WTC11 (cell line): ENCODE measurements around the gene ADPRS.

Experiments
- ATF1 ChIP-seq: sonication (generic); formaldehyde crosslinking; IDR thresholded peaks from 2 replicates; pipeline ENCODE4 v1.8.1; 2023; ENCODE audit warnings: mild to moderate bottlenecking, moderate library complexity, missing genetic modification reagents
- CREB1 ChIP-seq: sonication (generic); formaldehyde crosslinking; IDR thresholded peaks from 2 replicates; pipeline ENCODE4 v1.8.0; 2023; ENCODE audit warnings: mild to moderate bottlenecking, missing genetic modification reagents
- KAT7 ChIP-seq: sonication (generic); formaldehyde crosslinking; IDR thresholded peaks from 2 replicates; pipeline ENCODE4 v1.8.1; 2023; ENCODE audit warnings: missing genetic modification reagents, mild to moderate bottlenecking, borderline replicate concordance
- TCF7 ChIP-seq: sonication (generic); formaldehyde crosslinking; IDR thresholded peaks from 2 replicates; pipeline ENCODE4 v1.8.0; 2022; ENCODE audit warnings: mild to moderate bottlenecking, low read depth, missing genetic modification reagents, moderate library complexity
- TEAD4 ChIP-seq: sonication (generic); formaldehyde crosslinking; IDR thresholded peaks from 2 replicates; pipeline ENCODE4 v1.8.0; 2022; ENCODE audit warnings: mild to moderate bottlenecking, missing genetic modification reagents
- ZNF121 ChIP-seq: sonication (generic); formaldehyde crosslinking; IDR thresholded peaks from 2 replicates; pipeline ENCODE4 v1.8.0; 2023; ENCODE audit warnings: missing genetic modification reagents
- TF ChIP-seq, protein P1 (sequence below): fragments of 200-600 bp; IDR thresholded peaks from 2 replicates; pipeline ENCODE4 v1.8.0; 2022; ENCODE audit warnings: antibody characterized with exemption
- TF ChIP-seq, protein P2 (sequence below): sonication (generic); formaldehyde crosslinking; IDR thresholded peaks from 2 replicates; pipeline ENCODE4 v1.8.1; 2022; ENCODE audit warnings: low read depth, mild to moderate bottlenecking, moderate library complexity, missing genetic modification reagents, borderline replicate concordance
- TF ChIP-seq, protein P3 (sequence below): sonication (generic); formaldehyde crosslinking; IDR thresholded peaks from 2 replicates; pipeline ENCODE4 v1.8.1; 2022; ENCODE audit warnings: mild to moderate bottlenecking, moderate library complexity, missing genetic modification reagents
- TF ChIP-seq, protein P4 (sequence below): sonication (generic); formaldehyde crosslinking; IDR thresholded peaks from 2 replicates; pipeline ENCODE4 v1.8.0; 2022; ENCODE audit warnings: mild to moderate bottlenecking, missing genetic modification reagents
- TF ChIP-seq, protein P5 (sequence below): sonication (generic); formaldehyde crosslinking; IDR thresholded peaks from 2 replicates; pipeline ENCODE4 v1.8.1; 2022; ENCODE audit warnings: mild to moderate bottlenecking, missing genetic modification reagents, moderate library complexity, borderline replicate concordance
- TF ChIP-seq, protein P6 (sequence below): sonication (generic); formaldehyde crosslinking; IDR thresholded peaks from 2 replicates; pipeline ENCODE4 v1.8.1; 2023; ENCODE audit warnings: mild to moderate bottlenecking, moderate library complexity, missing genetic modification reagents

DNA sequence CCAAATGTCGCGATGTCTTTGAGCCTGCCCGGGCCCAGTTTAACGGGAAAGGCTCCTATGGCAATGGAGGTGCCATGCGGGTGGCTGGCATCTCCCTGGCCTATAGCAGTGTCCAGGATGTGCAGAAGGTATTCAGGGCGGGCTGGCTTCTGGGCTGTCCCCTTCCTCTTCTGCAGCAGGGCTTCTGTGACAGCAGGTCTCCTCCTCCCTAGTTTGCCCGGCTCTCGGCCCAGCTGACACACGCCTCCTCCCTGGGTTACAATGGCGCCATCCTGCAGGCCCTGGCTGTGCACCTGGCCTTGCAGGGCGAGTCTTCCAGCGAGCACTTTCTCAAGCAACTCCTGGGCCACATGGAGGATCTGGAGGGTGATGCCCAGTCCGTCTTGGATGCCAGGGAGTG is 3.0 kb downstream of the ADPRS start:
- TF ChIP-seq, protein P1, sequence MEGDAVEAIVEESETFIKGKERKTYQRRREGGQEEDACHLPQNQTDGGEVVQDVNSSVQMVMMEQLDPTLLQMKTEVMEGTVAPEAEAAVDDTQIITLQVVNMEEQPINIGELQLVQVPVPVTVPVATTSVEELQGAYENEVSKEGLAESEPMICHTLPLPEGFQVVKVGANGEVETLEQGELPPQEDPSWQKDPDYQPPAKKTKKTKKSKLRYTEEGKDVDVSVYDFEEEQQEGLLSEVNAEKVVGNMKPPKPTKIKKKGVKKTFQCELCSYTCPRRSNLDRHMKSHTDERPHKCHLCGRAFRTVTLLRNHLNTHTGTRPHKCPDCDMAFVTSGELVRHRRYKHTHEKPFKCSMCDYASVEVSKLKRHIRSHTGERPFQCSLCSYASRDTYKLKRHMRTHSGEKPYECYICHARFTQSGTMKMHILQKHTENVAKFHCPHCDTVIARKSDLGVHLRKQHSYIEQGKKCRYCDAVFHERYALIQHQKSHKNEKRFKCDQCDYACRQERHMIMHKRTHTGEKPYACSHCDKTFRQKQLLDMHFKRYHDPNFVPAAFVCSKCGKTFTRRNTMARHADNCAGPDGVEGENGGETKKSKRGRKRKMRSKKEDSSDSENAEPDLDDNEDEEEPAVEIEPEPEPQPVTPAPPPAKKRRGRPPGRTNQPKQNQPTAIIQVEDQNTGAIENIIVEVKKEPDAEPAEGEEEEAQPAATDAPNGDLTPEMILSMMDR: no peak
- TF ChIP-seq CREB1 (CRISPR knock-in tag) (no peak), ZNF121 (no peak), TEAD4 (CRISPR knock-in tag) (no peak), ATF1 (no peak), KAT7 (no peak), TCF7 (CRISPR knock-in tag) (no peak)
- TF ChIP-seq, protein P2, sequence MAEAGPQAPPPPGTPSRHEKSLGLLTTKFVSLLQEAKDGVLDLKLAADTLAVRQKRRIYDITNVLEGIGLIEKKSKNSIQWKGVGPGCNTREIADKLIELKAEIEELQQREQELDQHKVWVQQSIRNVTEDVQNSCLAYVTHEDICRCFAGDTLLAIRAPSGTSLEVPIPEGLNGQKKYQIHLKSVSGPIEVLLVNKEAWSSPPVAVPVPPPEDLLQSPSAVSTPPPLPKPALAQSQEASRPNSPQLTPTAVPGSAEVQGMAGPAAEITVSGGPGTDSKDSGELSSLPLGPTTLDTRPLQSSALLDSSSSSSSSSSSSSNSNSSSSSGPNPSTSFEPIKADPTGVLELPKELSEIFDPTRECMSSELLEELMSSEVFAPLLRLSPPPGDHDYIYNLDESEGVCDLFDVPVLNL (CRISPR knock-in tag): no peak
- TF ChIP-seq, protein P3, sequence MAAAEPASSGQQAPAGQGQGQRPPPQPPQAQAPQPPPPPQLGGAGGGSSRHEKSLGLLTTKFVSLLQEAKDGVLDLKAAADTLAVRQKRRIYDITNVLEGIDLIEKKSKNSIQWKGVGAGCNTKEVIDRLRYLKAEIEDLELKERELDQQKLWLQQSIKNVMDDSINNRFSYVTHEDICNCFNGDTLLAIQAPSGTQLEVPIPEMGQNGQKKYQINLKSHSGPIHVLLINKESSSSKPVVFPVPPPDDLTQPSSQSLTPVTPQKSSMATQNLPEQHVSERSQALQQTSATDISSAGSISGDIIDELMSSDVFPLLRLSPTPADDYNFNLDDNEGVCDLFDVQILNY (CRISPR knock-in tag): no peak
- TF ChIP-seq, protein P4, sequence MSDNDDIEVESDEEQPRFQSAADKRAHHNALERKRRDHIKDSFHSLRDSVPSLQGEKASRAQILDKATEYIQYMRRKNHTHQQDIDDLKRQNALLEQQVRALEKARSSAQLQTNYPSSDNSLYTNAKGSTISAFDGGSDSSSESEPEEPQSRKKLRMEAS (CRISPR knock-in tag): no peak
- TF ChIP-seq, protein P5, sequence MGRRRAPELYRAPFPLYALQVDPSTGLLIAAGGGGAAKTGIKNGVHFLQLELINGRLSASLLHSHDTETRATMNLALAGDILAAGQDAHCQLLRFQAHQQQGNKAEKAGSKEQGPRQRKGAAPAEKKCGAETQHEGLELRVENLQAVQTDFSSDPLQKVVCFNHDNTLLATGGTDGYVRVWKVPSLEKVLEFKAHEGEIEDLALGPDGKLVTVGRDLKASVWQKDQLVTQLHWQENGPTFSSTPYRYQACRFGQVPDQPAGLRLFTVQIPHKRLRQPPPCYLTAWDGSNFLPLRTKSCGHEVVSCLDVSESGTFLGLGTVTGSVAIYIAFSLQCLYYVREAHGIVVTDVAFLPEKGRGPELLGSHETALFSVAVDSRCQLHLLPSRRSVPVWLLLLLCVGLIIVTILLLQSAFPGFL: no peak
- TF ChIP-seq, protein P6, sequence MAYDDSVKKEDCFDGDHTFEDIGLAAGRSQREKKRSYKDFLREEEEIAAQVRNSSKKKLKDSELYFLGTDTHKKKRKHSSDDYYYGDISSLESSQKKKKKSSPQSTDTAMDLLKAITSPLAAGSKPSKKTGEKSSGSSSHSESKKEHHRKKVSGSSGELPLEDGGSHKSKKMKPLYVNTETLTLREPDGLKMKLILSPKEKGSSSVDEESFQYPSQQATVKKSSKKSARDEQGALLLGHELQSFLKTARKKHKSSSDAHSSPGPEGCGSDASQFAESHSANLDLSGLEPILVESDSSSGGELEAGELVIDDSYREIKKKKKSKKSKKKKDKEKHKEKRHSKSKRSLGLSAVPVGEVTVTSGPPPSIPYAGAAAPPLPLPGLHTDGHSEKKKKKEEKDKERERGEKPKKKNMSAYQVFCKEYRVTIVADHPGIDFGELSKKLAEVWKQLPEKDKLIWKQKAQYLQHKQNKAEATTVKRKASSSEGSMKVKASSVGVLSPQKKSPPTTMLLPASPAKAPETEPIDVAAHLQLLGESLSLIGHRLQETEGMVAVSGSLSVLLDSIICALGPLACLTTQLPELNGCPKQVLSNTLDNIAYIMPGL (CRISPR knock-in tag): no peak
